Measurements from ENCODE around the gene DPF1.

GRCh38 chr19:38206928-38207327, 17.1 kb downstream of the DPF1 start:
- TF ChIP-seq CTCF (IDR thresholded peaks at IDR 0.05) = no peak
- TF ChIP-seq ZFX (IDR thresholded peaks at IDR 0.05; ENCODE audit: borderline replicate concordance) = no peak

Measured in 22Rv1 (cell line).